Pancreas (tissue), 10 donors: ENCODE data around the gene MRGPRD. TPM values are rescaled to one million over a fixed set of nuclear protein-coding genes. Genes with fewer than 3 reads are reported as not detected.
A peak's percentile ranks its signal among the peaks of the same experiment; 100 is the strongest.

Experiments
- ATAC-seq, 4 donors: fragments of 200-7000 bp; cut with Tn5 transposase; one replicate each; pipeline versions ENCODE4 v1.8.0 to v1.9.1; 2020; ENCODE audit warnings: mild to moderate bottlenecking in 4 of 4, moderate library complexity in 4 of 4
- DNase-seq, 6 donors: peaks; one replicate each; pipeline ENCODE4 v3.0.0-alpha.2; 2020
- FAIRE-seq: peaks from 2 replicates; lab custom pipeline; 2012; peaks lifted over from hg19 to GRCh38; lab: Jason Lieb, UNC
- H3K27ac ChIP-seq, 4 donors: fragments of 200-600 bp; sonication (generic); 1 replicate in 3 of 4; 2 replicates in 1 of 4; pipeline versions ENCODE4 v1.5.0 to v1.8.0; 2020
- H3K27me3 ChIP-seq, 4 donors: fragments of 200-600 bp; one replicate each; pipeline ENCODE4 v1.8.0; 2021
- H3K36me3 ChIP-seq, 3 donors: fragments of 200-600 bp; sonication (generic) in 1 of 3; one replicate each; pipeline versions ENCODE4 v1.5.0 to v1.8.0; 2020 to 2021
- H3K4me1 ChIP-seq, 3 donors: fragments of 200-600 bp; one replicate each; pipeline ENCODE4 v1.8.0; 2021
- H3K4me3 ChIP-seq, 4 donors: fragments of 200-600 bp; sonication (generic) in 2 of 4; one replicate each; pipeline versions ENCODE4 v1.5.0 to v1.8.0; 2020 to 2021
- H3K9me3 ChIP-seq, 4 donors: fragments of 200-600 bp; one replicate each; pipeline ENCODE4 v1.8.0; 2021
- WGBS, 2 donors: extraction: QIAGEN DNeasy Blood & Tissue Kit; methylation state at CpG; one replicate each; pipeline ENCODE4 v1.1.7; 2013; 5-methylcytosine and 5-hydroxymethylcytosine counted together
- intact Hi-C, 3 donors: fragments of 100-400 bp; cut with DNase I; formaldehyde crosslinking; loops; one replicate each; pipeline versions ENCODE4 v1.11.1 to v1.14.2; 2022
- polyA plus RNA-seq, 2 donors: library from polyadenylated mRNA; stranded (reverse); fragments of 200-250 nt; gene quantifications; one replicate each; pipeline ENCODE4 v1.2.3, GENCODE V29; 2013
- total RNA-seq, 6 donors: library from RNA; stranded (reverse); fragmentation: NEBNext Ultra II Directional in 4 of 6; extraction: Animal tissue kit (Norgen Biotek cat#: 25700) in 4 of 6; gene quantifications; one replicate each; pipeline versions ENCODE4 v1.2.1 to v1.2.4, GENCODE V29; 2021 to 2023
- TF ChIP-seq, protein P1 (sequence below), 4 donors: fragments of 200-600 bp; sonication (generic) in 3 of 4; IDR thresholded peaks; one replicate each; pipeline versions ENCODE4 v1.5.0 to v1.8.0; 2021; ENCODE audit warnings: antibody characterized with exemption in 4 of 4
- donor health status: healthy with polysubstance abuse.
- donor health status: DM: no; HTN: no; CAD: no; lungs with moderate emphysema.
- donor health status: DM: no; HTN: no; CAD: no.
- donor health status: control.
- donor health status: control.
- donor health status: Bipolar disorder and iron deficiency.
- donor health status: DM: yes; HTN: yes; CAD: no.
- donor health status: DM: no; HTN: no; CAD: no.
- donor health status: DM: no; HTN: no; CAD: no.
- donor health status: DM: yes; HTN: yes; CAD: no.

Gene MRGPRD
- total and polyA plus RNA-seq, 8 donors, result not detected

DNA sequence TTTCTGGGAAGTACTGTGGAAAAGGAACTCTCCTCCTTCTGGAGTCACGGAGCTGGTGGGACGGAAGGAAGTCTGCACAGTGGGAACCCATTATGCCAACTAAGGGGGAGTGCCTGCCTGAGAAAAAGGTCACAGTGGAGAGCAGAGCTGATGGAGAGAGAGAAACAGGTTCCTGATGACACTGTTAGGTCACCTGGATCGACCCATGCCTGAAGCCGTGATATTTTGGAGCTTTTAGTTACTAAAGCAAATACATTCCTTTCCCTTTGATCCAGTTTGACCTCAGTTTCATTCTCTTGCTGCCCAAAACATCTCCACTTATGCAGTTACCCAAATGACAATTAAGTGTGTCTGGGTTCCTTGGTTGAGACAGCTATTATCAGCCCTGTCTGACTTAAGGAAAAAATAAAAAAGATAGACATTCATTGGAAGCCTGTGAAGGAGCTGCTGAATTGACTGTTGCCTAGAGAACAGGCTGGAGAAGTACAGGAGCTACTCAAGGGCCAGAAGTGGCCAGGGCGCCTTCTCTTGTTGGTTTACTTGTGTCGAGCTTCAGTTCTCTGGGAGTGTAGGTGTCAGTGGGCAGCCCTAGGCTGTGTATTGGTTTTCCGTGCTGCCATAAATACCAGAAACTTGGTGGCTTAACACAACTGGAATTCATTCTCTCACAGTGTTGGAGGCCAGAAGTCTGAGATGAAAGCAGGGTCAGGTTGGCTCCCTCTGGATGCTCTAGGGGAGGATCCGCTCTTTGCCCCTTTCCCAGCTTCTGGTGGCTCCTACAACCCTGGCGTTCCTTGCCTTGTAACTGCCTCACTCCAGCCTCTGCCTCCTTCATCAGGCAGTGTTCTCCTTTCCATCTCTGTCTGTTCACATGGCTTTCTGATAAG is 13.6 kb downstream of the MRGPRD start:
- WGBS, 2 donors, result 78 to 79% methylated on average over 9 of the region's 9 CpGs

DNA sequence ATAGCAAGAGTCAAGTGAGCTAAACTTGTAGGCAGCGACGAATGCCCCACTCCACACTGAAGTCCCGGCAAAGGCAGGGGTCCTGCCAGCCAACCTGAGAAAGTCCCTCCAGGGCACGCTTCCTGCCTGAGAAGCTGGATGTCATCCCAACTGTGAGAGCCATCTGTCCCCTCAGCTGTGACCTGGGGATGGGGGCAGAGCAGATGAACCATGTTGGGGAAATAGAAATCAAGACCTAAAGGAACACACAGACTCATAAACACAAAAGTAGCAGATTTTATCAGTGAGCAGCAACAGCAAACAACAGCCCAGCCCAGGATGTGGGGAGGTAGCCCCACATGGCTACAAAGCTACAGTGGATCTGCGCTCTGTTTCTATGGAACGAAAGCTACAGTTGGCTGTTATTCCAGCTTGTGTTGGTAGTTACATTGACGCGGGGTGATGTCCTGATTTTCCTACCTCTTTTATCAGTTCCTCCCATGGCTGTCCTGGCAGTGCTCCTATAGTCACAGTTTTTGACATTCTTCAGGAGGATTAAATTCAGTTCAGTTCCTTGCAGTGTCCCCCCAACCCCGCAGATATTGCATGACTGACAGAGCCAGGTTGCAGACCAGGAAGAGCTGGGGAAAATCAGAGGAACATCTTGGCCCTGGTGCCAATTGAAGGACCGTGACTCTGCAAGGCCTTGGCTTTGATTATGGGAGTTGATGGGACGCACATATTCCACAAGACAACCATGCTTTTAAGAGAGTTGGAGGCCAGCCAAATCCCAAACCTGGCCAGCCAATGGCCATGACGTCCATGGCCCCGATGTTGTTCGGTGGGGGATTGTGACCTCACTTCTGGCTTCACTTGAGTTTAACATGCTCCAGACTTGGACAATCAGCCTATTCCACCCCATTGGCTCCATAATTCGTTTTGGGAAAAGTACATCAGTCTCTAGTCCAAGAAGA is 14.6 kb downstream of the MRGPRD start:
- Histone ChIP-seq H3K27ac (no peak overlapping the region), H3K36me3 (no peaks in the 10 kb centered on the region), H3K4me1 (no peaks in the 10 kb centered on the region), H3K27me3 (no peaks in the 10 kb centered on the region), H3K4me3 (no peak overlapping the region), H3K9me3 (no peaks in the 10 kb centered on the region)
- intact Hi-C loops, result no loop called here
- TF ChIP-seq, protein P1, sequence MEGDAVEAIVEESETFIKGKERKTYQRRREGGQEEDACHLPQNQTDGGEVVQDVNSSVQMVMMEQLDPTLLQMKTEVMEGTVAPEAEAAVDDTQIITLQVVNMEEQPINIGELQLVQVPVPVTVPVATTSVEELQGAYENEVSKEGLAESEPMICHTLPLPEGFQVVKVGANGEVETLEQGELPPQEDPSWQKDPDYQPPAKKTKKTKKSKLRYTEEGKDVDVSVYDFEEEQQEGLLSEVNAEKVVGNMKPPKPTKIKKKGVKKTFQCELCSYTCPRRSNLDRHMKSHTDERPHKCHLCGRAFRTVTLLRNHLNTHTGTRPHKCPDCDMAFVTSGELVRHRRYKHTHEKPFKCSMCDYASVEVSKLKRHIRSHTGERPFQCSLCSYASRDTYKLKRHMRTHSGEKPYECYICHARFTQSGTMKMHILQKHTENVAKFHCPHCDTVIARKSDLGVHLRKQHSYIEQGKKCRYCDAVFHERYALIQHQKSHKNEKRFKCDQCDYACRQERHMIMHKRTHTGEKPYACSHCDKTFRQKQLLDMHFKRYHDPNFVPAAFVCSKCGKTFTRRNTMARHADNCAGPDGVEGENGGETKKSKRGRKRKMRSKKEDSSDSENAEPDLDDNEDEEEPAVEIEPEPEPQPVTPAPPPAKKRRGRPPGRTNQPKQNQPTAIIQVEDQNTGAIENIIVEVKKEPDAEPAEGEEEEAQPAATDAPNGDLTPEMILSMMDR (IDR thresholded peaks at IDR 0.05), result no peak
- 78 to 80% methylated on average over 15 of the region's 15 CpGs for WGBS, 2 donors
- ATAC-seq (no peak), DNase-seq (peak in 2 of 6 donors; percentile 10 to 36), FAIRE-seq (no peak)

More for the DNA sequence above, 13.6 kb downstream of the MRGPRD start:
- Histone ChIP-seq H3K4me3 (no peak overlapping the region), H3K27me3 (no peaks in the 10 kb centered on the region), H3K9me3 (no peaks in the 10 kb centered on the region), H3K36me3 (no peaks in the 10 kb centered on the region), H3K4me1 (no peaks in the 10 kb centered on the region), H3K27ac (no peak overlapping the region)
- ATAC-seq (no peak), DNase-seq (peak in 2 of 6 donors; percentile 1 to 10), FAIRE-seq (no peak)
- TF ChIP-seq, protein P1 (IDR thresholded peaks at IDR 0.05), result no peak
- intact Hi-C loops, result no loop called here

DNA sequence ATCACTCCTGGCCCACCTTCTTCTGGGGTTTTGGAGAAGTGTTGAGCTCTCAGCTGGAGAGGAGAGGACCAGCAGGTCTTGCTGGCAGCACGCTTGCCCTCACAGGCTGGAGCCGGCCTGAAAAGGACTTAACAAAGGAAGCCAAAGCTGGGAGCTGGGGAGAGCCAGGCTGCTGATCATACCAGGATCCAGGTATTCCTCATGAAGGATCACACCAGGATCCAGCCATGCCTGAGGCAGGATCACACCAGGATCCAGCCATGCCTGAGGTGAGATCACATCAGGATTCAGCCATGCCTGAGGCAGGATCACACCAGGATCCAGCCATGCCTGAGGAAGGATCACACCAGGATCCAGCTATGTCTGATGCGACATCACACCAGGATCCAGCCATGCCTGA is 17.0 kb downstream of the MRGPRD start:
- DNase-seq, result peak in 1 of 6 donors; percentile 14
- peak in 1 of 4 donors; percentile 45 for ATAC-seq
- Histone ChIP-seq H3K9me3 (no peaks in the 10 kb centered on the region), H3K27me3 (no peaks in the 10 kb centered on the region), H3K4me3 (no peak overlapping the region), H3K36me3 (no peaks in the 10 kb centered on the region), H3K4me1 (no peaks in the 10 kb centered on the region), H3K27ac (no peak overlapping the region)
- WGBS, 2 donors, result 86 to 92% methylated on average over 3 of the region's 3 CpGs
- intact Hi-C loops, result no loop called here
- TF ChIP-seq, protein P1 (IDR thresholded peaks at IDR 0.05), result no peak
- FAIRE-seq, result no peak

DNA sequence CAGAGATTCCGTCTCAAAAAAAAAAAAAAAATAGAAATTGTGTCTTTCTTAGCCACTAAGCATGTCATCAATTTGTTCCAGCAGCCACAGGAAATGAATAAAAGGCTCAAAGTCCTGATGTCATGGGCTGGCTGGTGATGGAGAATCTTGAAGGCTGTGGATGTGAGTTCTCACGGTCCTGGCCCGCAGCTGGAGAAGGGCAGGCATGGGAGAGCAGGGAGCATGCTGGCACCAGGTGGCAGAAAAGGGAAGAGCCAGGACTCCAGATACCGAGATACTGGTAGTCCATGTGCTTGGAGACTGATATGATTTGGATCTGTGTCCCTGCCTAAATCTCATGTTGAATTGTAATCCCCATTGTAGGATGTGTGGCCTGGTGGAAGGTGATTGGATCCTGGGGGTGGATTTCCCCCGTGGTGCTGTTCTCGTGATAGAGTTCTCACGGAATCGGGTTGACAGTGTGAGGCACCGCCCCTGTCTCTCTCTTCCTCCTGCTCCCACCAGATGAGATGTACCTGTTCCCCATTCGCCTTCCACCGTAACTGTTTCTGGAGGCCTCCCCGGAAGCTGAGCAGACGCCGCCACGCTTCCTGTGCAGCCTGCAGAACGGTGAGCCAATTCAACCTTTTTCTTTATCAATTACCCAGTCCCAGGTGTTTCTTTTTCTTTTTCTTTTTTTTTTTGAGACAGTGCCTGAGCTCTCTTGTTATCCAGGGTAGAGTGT is 18.1 kb downstream of the MRGPRD start:
- H3K4me3 ChIP-seq, result no peak overlapping the region
- intact Hi-C loops, result no loop called here
- TF ChIP-seq, protein P1 (IDR thresholded peaks at IDR 0.05), result no peak
- H3K9me3 ChIP-seq, result no peaks in the 10 kb centered on the region
- no peaks in the 10 kb centered on the region for H3K27me3 ChIP-seq
- ATAC-seq, result no peak
- DNase-seq, result peak in 1 of 6 donors; percentile 19
- WGBS, 2 donors, result 80 to 85% methylated on average over 16 of the region's 16 CpGs
- no peaks in the 10 kb centered on the region for H3K4me1 ChIP-seq
- no peaks in the 10 kb centered on the region for H3K36me3 ChIP-seq
- no peak for FAIRE-seq
- no peak overlapping the region for H3K27ac ChIP-seq
